MCF 10A (cell line): Measurements from ENCODE around the gene PLS1. TPM values are rescaled to one million over a fixed set of nuclear protein-coding genes. Genes with fewer than 3 reads are reported as not detected.
"Not testable (repeated sequence)": the region's sequence is repeated elsewhere in the genome, so short reads cannot be mapped to it uniquely, and the experiment has no call there.

ENCODE experiments used
- BruUV-seq: library from RNA; stranded (reverse); fragments of 400-500 nt; replicated peaks from 2 replicates; lab custom pipeline; 2021; lab: Mats Ljungman, UMichigan
- CTCF ChIA-PET: fragments of 300-600 bp; sonication (Branson Sonifier 250); formaldehyde crosslinking; extraction: SDS; loops from one replicate; lab custom pipeline; 2021; ENCODE audit warnings: antibody characterized with exemption, inconsistent platforms; lab: Yijun Ruan, JAX
- POLR2A ChIA-PET: fragments of 300-600, 350-650 bp; sonication (Branson Sonifier 250); formaldehyde crosslinking; extraction: SDS; loops from one replicate; lab custom pipeline; 2020; ENCODE audit warnings: antibody characterized with exemption, inconsistent platforms; lab: Yijun Ruan, JAX
- DNase-seq: peaks from one replicate; pipeline ENCODE4 v3.0.0-alpha.2; 2018; ENCODE audit not compliant: unreplicated experiment
- H3K27ac Mint-ChIP-seq: one replicate; pipeline ENCODE4 v1.8.0; 2022; ENCODE audit warnings: mild to moderate bottlenecking, low read depth, mixed read lengths; ENCODE audit not compliant: unreplicated experiment
- H3K27me3 Mint-ChIP-seq: one replicate; pipeline ENCODE4 v1.8.0; 2022; ENCODE audit warnings: mixed read lengths; ENCODE audit not compliant: insufficient read depth, unreplicated experiment
- H3K36me3 Mint-ChIP-seq: one replicate; pipeline ENCODE4 v1.8.0; 2022; ENCODE audit warnings: mild to moderate bottlenecking, moderate library complexity, mixed read lengths; ENCODE audit not compliant: insufficient read depth, unreplicated experiment
- H3K4me1 Mint-ChIP-seq: one replicate; pipeline ENCODE4 v1.8.0; 2022; ENCODE audit warnings: mixed read lengths; ENCODE audit not compliant: insufficient read depth, unreplicated experiment
- H3K4me3 Mint-ChIP-seq: one replicate; pipeline ENCODE4 v1.8.0; 2022; ENCODE audit warnings: mild to moderate bottlenecking, moderate library complexity, mixed read lengths; ENCODE audit not compliant: unreplicated experiment
- H3K9me3 Mint-ChIP-seq: one replicate; pipeline ENCODE4 v1.8.0; 2022; ENCODE audit warnings: mixed read lengths; ENCODE audit not compliant: unreplicated experiment
- intact Hi-C: fragments of 100-400 bp; cut with micrococcal nuclease; formaldehyde crosslinking; loops from 2 replicates; pipeline ENCODE4 v1.14.1; 2022
- total RNA-seq: library from RNA; stranded (reverse); gene quantifications from 2 replicates; pipeline ENCODE4 v1.2.3, GENCODE V29; 2022
- TF ChIP-seq, protein P1 (sequence below): fragments of 200-600 bp; IDR thresholded peaks from one replicate; pipeline ENCODE4 v1.8.0; 2022; ENCODE audit warnings: antibody characterized with exemption, mild to moderate bottlenecking; ENCODE audit not compliant: unreplicated experiment

The PLS1 gene
- total RNA-seq, 1 experiment from 2014 or later, result 7.3 TPM

DNA sequence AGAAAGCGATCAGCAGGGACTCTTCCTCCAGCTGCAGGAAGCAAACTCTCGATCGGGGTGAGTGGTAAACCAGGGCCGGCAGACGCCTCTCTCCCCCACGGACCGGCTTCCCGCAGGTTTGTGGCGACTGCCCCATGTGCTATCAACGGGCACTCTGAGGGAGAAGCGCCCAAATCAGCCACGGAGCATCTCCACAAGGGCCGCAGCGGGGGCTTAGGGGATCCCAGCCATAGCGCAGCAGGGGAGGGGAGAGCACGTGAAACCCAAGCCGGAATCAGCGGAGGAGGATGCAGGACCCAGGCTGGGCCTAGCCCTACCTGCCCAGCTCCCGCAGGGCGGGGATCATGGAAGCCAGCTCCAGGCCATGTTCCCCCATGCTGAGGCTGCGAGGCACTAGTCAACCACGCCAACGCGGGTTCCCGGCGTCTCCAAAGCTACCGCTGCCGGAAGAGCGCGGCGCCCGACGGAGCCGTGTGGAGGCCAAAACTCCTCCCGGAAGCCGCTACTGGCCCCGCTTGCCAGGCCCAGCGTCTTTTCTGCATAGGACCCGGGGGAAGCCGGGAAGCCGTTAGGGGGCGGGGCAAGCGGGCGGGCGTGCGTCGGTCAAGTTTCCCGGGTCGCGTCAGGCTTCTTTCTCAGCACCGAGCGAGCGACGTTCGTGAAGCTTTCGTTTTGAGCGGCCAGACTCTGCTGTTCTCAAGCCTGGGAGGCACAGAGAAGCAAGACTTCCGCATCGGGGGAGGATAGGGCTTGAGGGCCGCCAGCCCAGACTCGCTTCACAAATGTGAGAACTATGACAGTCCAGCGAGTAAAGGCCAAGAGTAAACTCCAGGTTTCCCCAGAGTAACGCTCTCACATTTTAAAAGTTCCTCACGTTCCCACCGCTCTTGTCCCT is 17.6 kb upstream of the PLS1 start, which contains the start of gene ATR:
TSS of gene ATR (minus strand) at position 405 of the 895 bp plus-strand sequence. CDS start at position 376, 29 bp downstream.
- POLR2A ChIA-PET, result interaction anchor here (0.5 to 5.5 kb wide), 33 partner anchors 10 to 1269 kb away, joined by 3 to 96 read pairs (median 4); partner anchors contain the start of genes PLS1, SLC9A9, TRPC1 and U2SURP
- CTCF ChIA-PET, result interaction anchor here (0.6 to 3.5 kb wide), 6 partner anchors 9 to 416 kb away, joined by 3 to 16 read pairs (median 6); partner anchors contain the start of gene PLS1
- H3K9me3 Mint-ChIP-seq, result no peaks in the 10 kb centered on the region
- intact Hi-C loops, result loop anchor here (5.0 kb wide), 1 partner anchor 424 kb away; the partner anchor contains the start of gene U2SURP
- peaks cover 15% of the 10 kb centered on the region for H3K36me3 Mint-ChIP-seq
- BruUV-seq, result no TSS peak
- DNase-seq, result peak; percentile 97
- peaks cover 29% of the 10 kb centered on the region for H3K4me1 Mint-ChIP-seq
- peaks cover 14% of the 10 kb centered on the region for H3K27me3 Mint-ChIP-seq
- peak within 1 kb of the TSS; percentile 95 for H3K4me3 Mint-ChIP-seq
- H3K27ac Mint-ChIP-seq, result peak within 1 kb of the TSS; percentile 90
- TF ChIP-seq, protein P1, sequence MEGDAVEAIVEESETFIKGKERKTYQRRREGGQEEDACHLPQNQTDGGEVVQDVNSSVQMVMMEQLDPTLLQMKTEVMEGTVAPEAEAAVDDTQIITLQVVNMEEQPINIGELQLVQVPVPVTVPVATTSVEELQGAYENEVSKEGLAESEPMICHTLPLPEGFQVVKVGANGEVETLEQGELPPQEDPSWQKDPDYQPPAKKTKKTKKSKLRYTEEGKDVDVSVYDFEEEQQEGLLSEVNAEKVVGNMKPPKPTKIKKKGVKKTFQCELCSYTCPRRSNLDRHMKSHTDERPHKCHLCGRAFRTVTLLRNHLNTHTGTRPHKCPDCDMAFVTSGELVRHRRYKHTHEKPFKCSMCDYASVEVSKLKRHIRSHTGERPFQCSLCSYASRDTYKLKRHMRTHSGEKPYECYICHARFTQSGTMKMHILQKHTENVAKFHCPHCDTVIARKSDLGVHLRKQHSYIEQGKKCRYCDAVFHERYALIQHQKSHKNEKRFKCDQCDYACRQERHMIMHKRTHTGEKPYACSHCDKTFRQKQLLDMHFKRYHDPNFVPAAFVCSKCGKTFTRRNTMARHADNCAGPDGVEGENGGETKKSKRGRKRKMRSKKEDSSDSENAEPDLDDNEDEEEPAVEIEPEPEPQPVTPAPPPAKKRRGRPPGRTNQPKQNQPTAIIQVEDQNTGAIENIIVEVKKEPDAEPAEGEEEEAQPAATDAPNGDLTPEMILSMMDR, result no peak

DNA sequence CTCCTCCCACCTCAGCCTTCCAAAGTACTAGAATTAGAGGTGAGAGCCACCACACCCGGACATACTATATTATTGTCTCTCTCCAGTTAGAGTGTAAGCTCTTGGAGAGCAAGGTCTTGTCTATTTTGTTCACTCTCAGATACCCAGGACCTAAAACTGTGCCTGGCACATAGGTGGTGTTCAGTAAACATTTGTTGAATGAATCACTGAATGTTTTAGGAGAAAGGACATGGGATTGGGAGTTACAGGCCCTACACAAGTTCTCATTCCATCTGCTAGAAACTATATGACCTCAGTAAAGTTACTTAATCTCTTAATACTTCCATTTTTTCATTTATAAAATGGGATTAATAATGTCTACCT is 16.2 kb upstream of the PLS1 start:
- no TSS peak for BruUV-seq
- TF ChIP-seq, protein P1, result no peak
- Mint-ChIP-seq H3K4me1 (peaks cover 26% of the 10 kb centered on the region), H3K27ac (peak overlapping the region; percentile 90), H3K27me3 (peaks cover 21% of the 10 kb centered on the region), H3K9me3 (no peaks in the 10 kb centered on the region), H3K36me3 (peaks cover under 1% of the 10 kb centered on the region), H3K4me3 (peak overlapping the region; percentile 95)
- CTCF ChIA-PET, result interaction anchor here (0.6 to 1.1 kb wide), 3 partner anchors 249 to 1214 kb away, joined by 3 to 4 read pairs (median 3); no protein-coding TSS in a partner anchor
- intact Hi-C loops, result no loop called here
- POLR2A ChIA-PET, result interaction anchor here (0.7 to 5.5 kb wide), 9 partner anchors 8 to 421 kb away, joined by 3 to 96 read pairs (median 5); partner anchors contain the start of genes PLS1, U2SURP and XRN1
- no peak for DNase-seq

DNA sequence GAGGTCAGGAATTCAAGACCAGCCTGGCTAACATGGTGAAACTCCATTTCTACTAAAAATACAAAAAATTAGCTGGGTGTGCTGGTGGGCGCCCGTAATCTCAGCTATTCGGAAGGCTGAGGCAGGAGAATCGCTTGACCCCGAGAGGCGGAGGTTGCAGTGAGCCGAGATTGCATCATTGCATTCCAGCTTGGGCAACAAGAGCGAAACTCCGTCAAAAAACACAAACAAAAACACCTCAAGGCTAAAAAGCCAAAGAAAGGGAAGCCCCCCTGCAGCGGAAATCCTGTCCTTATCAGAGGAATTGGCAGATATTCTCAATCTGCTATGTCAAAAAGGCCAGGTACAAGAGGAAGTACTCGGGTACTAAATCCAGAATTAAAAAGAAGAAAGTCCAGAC is 15.1 kb upstream of the PLS1 start:
- H3K9me3 Mint-ChIP-seq, intact Hi-C loops, H3K4me3 Mint-ChIP-seq, H3K27ac Mint-ChIP-seq, BruUV-seq, DNase-seq, H3K36me3 Mint-ChIP-seq: not testable (repeated sequence)
- Mint-ChIP-seq H3K4me1 (peaks cover 18% of the 10 kb centered on the region), H3K27me3 (peaks cover 21% of the 10 kb centered on the region)
- ChIA-PET POLR2A (interaction anchor here (0.8 to 5.5 kb wide), 2 partner anchors 15 to 413 kb away, joined by 3 to 76 read pairs; partner anchors contain the start of gene PLS1), CTCF (interaction anchor here (0.8 to 2.0 kb wide), 4 partner anchors 66 to 413 kb away, joined by 3 to 13 read pairs (median 4); no protein-coding TSS in a partner anchor)

DNA sequence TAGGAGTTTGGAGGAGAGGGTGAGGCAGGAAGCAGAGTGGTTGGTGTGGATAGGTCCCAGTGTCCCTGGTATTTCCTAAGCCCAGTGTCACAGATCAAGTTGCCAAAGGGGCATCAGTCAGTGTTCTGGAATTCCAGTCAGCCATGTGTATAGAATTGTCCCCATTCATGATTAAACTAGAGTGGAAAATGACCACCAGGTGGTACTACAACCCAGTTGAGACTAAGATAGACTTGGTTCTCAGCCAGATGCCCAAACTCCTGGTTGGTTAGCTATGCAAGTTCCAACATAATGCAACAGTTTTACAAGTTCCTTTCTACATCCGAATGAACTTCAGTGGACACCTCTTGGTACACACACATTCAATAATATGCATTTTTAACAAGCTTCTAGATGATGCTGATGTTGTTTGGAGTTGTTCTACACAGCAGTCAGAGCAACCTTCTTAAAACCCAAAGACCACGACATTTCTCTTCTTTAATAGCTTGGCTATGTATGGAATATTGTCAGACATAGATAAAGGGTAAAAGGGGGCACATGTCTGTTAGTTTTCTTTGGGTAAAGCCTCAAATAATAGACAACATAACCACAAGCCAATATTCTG is 9.3 kb upstream of the PLS1 start:
- BruUV-seq, result no TSS peak
- peaks cover 21% of the 10 kb centered on the region for H3K27me3 Mint-ChIP-seq
- intact Hi-C loops, result loop anchor here (1.0 to 5.0 kb wide), 8 partner anchors 93 to 1175 kb away; partner anchors contain the start of gene TRPC1
- H3K27ac Mint-ChIP-seq, result no peak overlapping the region
- peaks cover 6% of the 10 kb centered on the region for H3K4me1 Mint-ChIP-seq
- H3K36me3 Mint-ChIP-seq, result no peaks in the 10 kb centered on the region
- ChIA-PET POLR2A (interaction anchor here (0.6 to 3.9 kb wide), 6 partner anchors 8 to 414 kb away, joined by 3 to 24 read pairs (median 10); partner anchors contain the start of genes ATR, PLS1 and U2SURP), CTCF (interaction anchor here (0.6 to 6.6 kb wide), 41 partner anchors 9 to 484 kb away, joined by 3 to 92 read pairs (median 4); partner anchors contain the start of genes ATR, PLS1 and TRPC1)
- H3K4me3 Mint-ChIP-seq, result no peak overlapping the region
- no peaks in the 10 kb centered on the region for H3K9me3 Mint-ChIP-seq
- DNase-seq, result peak; percentile 89
- TF ChIP-seq, protein P1, result peak; percentile 55
